GM21515 (cell line): ENCODE data around the gene LINGO1.

Experiments
- ATAC-seq: cut with Tn5 transposase; IDR thresholded peaks from one replicate; pipeline ENCODE4 v1.9.1; 2021; ENCODE audit not compliant: unreplicated experiment

LINGO1 gene, protein sequence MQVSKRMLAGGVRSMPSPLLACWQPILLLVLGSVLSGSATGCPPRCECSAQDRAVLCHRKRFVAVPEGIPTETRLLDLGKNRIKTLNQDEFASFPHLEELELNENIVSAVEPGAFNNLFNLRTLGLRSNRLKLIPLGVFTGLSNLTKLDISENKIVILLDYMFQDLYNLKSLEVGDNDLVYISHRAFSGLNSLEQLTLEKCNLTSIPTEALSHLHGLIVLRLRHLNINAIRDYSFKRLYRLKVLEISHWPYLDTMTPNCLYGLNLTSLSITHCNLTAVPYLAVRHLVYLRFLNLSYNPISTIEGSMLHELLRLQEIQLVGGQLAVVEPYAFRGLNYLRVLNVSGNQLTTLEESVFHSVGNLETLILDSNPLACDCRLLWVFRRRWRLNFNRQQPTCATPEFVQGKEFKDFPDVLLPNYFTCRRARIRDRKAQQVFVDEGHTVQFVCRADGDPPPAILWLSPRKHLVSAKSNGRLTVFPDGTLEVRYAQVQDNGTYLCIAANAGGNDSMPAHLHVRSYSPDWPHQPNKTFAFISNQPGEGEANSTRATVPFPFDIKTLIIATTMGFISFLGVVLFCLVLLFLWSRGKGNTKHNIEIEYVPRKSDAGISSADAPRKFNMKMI

DNA sequence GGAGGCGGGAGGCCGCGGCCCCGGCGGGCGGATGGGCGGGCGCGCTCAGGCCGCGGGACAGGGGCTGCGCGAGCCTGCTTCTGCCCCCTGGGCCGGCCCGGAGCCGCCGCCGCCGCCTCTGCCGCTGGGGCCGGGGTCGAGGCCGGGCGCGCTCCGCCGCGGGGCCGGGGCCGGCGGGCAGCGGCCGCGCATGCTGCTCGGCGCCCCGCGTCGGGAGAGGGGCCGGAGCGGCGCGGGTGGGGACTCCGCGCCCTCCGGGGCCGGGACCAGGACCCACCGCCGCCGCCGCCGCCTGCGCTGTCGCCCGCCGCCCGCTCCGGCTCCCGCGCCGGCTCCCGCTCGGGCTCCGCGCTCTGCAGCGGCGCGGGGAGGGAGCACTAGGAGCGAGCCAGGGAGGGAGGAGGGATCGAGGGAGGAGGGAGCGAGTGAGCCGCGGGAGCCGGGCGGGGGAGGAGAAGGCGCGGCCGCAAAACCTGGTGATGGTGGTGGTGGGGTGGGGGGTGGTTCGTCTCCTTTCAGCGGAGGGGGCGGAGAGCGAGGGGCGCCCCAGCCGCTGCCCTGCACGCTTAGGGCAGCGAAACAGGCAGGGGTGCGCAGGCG lies at the start of gene LINGO1:
LINGO1 (minus strand) TSS at position 379 of the 600 bp plus-strand sequence. CDS start 597 bp downstream, outside the sequence.
- no peak for ATAC-seq

DNA sequence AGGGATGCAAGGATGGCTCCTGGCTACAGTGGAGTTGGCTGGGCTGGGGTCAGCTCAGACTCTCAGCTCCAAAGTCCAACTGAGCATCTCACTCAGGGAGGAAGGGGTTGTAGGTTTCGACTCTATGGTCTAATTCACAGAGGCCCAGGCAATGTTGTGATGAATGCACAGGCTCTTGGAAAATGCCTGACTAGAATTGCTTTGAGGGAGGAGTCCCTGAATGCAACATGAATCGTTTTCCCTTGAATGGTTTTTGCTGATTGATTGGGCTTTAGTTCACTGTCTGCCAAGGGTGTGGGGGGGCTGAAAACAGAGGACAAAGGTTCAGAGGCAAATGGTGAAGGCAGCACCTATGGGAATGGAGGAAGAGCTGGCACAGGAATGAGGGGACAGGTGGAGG lies 48.6 kb upstream of the LINGO1 start:
- no peak for ATAC-seq

DNA sequence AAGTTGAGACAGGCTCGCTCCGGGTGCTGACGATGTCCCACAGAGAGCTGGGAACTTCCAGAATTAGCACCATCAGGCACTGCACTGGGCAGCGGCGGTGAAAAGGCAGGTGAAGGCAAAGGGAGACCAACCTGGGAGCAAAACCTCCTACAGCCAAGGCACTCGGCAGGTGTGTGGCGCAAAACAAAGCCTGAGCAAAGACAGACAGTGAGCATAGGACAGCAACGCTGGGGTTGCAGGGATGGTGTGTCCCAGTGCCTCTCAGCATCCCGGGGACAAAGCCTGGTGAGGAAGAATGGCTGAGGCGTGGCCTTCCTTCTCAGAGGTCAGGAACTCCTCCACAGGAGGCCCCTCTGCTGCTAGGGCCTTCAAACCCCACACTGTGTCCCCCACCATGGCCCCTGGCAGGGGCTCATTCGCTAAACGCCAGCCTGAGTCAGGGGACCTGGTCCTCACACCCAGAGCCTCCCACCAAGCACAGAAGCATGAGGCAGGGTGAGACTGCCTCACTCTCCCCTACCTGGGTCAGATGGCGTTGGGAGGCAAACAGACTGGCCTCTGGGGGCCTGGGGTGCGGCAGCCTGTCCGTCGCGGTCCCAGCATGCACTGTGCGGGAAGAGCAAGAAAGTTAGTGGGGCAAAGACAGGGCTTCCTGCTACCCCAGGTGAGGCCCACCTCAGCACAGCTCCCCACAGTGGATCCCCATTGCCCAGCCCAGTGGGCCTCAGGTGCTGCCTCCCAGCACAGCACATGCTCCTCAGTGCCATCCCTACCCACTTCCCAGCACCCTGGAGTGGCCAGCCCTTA lies 44.1 kb upstream of the LINGO1 start:
- no peak for ATAC-seq

DNA sequence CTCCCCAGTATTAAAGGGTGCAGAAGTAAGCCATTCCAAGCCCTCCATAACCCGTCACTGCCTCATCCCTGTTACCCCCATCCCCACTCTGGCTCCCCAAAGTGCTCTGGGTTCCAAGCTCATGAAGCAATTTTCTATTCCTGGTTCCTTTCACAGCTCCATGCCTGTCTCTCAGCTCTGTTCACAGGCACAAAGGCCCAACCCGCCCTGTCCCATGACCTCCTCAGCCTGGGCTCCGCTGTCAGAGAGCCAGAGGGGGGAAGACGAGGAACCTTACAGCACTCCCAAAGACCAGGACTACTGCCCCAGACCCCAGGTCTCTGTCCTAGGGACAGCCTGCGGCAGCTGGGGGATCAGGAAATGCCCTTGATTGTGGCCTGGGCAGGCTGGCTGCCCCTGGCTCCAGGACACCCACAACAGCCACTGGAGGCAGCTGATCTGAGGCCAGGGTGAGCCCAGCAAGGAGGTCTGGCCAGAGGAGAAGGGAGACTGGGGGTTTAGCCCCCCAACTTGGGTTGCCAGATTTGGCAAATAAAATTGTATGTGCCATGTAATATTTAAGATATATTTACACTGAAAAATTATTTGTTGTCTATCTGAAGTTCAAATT lies 43.2 kb upstream of the LINGO1 start:
- ATAC-seq: no peak

DNA sequence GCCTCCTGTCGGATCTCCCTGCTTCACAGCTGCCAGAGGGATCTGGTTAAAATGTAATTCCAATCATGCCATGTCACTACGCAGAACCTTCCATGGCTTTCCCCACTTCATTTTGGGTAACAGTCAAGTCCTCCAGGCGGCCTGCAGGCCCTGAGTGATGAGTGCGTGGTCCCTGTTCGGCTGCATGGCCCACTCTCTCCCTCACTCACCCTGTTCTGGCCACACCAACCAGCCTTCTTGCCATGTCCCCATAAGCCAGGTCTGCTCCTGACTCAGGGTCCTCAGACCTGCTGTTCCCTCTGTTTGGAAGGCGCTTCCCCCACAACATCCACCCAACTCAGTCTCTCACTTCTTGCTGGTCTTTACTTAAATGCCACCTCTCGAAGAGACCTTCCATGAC lies 41.6 kb upstream of the LINGO1 start:
- ATAC-seq: no peak

DNA sequence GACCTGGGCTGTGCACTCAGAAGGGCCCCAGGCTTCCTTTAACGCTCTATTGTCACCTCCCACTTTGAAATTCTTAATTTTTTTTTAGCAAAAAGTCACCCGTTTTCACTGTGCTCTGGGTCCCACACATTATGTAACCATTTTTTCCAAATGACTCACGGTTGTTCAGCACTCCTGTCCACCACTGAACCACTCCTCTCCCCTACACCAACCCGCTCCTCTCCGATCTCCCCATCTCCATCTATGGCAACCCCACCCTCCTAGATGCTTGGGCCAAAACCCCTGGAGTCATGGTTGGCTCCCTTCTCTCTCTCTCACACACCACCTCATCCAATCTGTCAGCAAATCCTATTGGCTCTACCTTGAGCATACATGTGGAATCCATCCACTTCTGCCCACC lies 41.2 kb upstream of the LINGO1 start:
- no peak for ATAC-seq

DNA sequence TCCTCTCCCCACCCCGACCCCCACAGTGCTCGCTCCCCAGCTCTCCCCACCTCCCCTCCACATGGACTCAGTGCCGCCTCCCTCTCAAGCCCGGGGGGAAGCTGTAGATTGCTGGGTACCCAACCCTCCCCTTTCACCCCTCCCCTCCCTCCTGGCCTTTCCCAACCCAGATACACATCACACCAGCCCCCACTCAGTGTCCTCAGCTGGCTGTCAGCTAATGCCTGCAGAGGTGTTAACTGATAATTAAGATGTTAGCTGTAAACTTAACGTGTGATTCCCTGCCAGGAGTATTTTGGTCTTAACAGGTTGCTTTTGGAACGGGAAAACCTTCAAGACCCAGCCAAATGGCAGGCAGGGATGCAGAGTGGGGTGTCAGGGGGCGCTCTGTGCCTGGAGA lies 39.4 kb upstream of the LINGO1 start:
- ATAC-seq: no peak

DNA sequence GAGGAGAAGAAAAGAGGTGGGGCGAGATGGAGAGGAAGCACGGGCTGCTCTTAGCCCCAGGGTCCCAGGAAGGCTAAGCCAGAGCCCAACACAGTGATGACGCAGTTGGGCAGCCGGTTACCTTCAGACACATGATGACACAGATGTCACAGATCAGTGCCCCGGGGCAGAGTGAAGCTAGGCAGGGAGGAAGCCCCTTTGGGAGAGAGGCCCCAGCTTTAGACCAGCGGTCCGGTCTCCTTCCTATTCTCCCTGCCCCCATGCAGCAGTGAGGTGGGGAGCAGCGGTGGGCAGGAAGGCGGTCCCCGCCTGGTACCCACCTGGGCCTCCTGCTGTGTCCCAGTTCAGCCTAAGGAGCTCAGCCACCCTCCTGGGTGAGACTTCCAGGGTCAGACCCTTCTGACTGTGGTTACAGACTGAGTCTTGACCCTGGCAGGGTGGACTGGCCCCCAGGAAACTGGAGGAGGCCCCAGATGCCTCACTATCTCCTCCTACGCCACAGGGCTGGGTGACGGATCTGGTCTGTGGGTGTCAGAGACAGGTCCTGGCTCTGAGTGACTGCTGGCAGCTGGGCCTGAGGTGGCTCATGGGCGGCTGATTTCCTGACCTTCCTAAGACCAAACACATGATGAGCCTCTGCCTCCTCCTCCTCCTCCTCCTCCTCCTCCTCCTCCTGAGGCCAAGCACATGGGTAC lies 38.8 kb upstream of the LINGO1 start:
- ATAC-seq: no peak

DNA sequence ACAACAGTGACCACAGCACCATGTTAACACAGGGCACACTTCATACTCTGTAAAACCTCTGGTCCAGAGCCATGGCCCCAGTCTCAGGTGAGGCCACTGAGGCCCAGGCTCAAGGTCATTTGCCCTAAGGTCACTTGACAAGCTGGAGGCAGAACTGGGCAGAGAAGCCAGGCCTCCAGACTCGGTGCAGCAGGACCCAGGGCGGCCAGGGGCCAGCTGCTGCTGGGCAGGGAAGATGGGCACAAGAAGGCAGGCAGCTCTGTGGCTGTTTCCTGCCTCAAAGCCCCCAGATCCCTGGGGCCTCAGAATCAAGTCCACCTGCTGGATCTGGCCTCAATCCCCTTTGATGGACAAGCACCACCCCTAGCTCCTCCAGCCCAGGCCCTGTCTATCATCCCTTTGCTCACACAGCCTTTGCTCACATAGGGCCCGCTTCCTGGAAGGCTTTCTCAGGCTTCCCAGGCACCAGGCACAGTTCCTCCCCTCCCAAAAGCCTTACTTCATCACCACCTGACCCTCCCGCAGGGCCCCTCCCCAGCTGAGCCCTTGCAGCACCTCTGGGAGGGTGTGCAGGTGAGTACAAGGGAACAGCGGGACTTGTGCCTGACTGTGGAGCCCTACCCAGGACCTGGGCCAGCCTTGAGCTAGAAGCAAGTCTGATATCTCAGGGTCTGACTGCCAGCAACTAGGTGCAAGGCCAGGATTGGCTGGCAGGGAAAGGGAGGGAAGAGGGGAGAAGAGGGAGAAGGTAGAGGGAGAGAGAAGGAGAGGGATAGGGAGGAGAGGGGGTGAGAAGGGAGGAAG lies 38.0 kb upstream of the LINGO1 start:
- no peak for ATAC-seq

DNA sequence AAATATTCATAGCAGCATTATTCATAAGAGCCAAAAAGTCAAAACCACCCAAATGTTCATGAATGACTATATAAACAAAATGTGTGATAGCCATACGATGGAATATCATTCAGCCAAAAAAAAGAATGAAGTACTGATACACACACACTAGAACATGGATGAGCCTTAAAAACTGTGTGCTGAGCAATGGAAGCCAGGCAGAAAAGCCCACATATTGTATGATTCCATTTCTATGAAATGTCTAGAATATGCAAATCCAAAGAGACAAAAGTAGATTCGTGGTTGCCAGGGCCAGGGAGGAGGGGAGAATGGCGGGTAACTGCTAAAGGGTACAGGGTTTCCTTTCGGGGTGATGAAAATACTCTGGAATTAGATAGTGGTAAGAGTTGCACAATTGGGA lies 37.2 kb upstream of the LINGO1 start:
- no peak for ATAC-seq

DNA sequence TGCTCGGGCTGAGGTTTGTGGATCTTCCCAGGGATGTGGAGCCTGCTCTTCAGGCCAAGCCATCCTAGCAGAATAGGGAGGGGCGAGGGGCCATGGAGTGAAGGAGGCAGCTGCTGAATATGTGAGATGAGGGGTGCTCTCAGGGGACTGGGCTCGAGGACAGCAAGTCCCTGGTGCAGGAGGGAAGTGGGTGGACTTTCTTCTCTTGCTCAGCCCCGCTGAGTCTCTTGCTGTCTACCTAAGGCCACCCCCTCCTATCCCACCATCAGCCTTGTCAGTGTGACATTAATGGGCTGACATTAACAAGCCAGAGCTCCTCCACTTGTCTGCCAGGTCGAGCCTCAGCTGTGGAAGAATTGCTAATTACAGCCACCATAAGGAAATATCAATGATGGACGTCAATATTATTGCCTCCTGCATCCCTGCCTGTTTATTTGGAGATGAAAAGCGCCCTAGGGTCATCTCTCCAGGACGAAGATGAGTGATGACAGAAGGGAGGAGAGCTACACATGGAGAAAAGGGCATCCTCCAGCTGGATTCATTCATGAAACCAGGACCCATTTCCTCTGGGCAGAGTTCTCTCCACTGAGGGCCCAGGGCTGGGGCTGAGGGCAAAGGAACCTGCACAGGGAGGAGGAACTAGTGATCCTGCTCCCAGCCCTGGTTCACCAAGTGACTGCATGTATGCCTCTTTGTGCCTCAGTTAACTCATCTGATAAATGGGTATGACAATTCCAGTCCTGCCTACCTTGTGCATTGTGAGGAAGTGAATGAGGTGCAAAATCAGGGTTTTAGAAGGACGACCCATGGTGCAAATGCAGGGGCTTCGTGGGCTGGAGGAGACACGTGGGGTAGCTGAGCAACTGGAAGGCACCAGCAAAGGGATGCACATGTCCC lies 34.9 kb upstream of the LINGO1 start:
- ATAC-seq: no peak

DNA sequence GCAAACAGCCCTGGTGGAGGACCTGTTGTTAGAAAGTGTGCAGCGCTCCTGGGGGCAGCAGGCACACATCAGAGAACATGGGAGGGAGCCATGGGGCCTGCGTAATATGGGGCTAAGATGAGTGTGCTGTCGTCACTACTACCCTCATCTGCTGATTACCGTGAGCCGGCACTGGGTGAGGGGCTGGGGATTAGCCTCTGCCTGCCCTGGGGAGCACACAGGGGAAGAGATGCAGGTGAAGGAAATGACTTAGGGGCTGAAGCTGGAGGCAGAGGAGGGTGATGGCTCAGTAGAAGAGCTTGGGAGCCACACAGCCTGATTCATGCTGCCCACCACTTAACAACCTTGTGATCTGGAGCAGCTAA lies 33.6 kb upstream of the LINGO1 start:
- no peak for ATAC-seq

DNA sequence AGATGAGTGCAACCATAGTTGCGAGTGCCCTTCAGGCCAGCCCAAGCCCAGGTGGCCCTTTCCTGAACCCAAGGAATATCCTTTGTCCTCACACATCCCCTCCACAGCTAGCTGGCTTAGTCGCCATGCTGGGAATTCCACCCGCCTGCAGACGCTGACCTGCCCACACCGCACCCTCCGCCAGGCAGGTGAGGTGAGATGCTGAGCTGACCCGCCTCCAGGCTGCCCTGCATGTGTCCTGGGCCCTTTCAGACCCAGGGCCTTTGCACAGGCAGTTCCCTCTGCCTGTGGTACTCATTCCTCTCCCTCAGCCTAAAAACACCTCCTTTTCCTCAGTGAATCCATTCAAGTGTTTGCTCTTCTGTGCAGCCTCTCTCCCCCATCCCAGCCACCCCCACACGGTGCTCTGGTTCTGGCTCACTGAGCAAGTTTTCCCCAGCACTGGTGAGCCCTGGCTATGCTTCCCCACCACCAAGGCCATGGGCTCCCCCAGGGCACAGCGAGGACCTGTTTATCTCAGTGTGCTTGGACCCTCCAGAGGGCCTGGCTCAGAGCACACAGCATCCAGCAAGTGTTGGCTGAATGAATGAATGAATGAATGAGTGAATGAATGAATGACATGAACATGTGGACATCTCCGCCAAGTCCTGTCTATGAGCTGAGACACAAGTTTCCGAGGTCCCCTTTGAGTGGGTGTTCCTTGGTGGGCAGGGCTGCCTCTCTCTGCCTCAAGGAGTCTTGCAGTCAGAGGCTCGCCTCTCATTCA lies 33.0 kb upstream of the LINGO1 start:
- ATAC-seq: no peak

DNA sequence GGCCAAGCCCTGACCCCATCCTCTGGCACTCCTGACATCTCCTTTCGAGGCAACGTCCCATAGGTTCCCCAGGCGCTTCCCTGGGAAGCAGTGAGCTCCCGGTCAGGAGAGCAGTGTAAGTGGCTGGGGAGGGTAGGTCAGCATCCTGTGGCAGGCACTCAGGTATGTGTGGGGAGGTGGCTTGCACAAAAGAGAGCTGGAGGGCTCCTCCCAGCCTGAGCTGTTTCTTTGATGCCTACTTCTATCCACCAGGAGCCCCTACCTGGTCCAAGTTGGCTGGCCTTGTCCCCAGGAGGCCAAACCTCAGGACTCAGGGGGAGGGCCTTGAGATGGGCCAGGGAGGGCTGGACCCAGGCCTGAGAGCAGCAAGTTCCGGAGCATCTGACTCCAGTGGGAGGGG lies 31.7 kb upstream of the LINGO1 start:
- no peak for ATAC-seq

DNA sequence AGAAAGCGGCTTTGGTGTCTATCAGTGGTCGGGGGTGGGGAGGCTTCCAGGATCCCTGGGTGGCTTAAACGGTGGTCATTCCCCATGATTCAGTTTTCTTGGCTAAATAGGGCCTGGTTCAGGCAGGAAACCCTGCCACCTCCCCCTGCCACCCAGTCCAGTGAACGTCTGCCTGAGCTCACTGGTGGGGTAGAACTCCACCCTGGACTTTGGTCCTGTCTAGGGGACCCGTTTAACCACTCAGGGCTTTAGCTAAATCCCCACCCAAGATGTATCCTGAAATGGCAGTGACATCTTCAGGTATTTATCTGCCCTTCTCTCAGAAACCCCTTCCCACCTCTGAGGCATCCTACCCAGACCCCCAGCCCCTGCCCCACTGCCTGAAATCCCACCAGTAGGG lies 30.5 kb upstream of the LINGO1 start:
- no peak for ATAC-seq

DNA sequence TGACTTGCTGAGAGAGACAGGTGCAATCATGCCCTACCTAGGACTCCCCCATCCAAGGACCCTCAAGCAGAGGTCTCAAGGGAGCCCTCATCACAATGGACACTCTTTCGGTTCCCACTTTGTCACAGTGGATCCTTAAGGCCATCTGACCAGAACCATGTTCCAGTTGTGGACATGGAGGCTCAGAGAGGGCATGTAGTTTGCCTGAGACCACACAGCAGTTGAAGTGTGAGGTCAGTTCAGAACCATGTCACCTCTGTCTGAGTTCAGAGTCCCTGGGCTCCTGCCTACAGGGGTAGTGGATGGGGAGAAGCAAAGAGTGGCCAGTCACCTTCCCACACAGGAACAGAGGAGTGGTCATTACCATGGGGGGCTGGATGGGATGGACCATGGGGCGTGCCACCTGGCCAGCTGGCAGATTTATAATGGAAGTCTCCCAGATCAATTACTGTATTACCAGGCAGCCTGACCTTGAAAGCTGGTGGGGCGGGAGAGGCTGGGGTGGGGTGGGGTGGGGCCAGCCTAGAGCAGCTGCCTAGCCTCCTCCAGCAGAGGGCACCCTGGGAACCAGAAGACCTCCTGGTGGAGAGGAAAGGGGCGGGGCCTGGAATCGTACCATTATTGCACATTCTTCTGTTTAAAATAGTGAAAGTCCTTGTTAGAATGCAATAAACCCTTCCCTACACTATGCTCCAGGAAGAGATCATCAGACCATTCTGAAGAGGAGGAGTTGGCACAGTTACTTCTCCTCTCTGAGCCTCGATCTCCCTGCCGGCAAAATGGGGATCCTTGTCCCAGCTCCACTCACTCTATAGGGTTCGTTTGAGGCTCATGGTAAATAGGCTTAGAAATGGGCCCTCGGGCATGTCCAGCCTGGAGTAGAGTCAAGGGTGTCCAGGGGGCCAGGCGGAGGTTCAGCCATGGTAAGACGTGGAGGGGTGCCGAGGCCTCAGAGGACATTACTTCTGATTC lies 26.9 kb upstream of the LINGO1 start:
- ATAC-seq: no peak

DNA sequence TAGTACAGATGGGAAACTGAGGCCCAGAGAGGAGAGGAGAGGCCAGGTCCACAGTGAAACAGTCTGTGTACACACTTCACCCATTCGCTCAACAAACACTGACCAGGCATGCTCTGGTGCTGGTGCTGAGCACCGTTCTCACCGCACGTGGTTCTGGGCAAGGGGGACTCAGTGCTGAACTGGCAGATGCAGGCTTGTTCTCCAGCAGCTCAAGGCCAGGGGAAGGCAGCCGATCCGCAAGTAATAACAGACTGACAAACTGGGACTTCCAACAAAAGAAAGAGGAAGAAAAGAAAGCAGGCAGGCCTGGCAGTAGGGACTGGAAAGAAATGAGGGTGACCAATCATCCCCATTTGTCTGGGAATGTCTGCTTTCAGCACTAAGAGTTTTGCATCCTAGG lies 25.6 kb upstream of the LINGO1 start:
- no peak for ATAC-seq
